Measurements from ENCODE around the gene GOLGA3.
"Not testable (repeated sequence)": the region's sequence is repeated elsewhere in the genome, so short reads cannot be mapped to it uniquely, and the experiment has no call there.

Gene GOLGA3

DNA sequence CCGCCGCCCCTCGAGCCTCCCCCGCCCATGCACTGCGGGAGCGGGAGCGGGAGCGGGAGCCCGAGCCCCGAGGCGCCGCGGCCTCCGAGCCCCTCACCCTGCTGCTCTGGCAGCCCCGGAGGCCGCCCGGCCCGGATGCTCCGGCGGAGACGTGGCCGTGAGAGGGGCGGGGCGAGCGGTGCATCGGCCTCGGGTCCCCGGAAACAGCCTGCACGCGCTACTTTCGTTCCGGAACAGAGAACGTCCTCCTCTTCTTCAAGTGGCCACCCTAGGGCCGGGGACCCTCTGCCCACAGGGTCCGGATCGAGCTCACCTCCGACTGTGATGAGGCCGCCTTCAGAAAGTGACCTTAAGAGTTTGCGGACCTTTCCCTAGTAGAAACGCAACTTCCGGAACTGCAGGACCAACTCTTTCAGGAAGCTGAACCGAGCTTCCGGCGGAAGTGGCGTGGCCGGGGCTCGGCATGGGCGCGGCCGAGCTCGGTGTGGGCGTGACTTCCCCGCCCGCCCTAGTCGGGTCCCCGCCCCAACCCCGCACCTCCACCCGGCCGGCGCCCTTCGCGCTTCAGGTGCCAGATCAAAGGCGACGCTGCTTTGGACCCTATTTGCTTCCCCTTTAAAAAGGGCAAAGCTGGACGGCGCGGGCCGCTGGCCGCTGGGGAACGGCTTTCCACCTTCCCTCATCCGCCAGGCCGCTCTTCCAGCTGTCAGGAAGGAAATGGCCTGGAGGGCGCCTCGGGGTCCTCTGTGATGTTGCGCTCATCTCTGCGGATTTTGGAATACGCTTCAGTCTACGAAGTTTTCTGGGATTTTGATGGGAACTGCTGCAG is at the start of gene GOLGA3:
Gene GOLGA3, minus strand, starts transcription at position 164 of the 829 bp plus-strand sequence. CDS start 6,741 bp downstream, outside the sequence.
- peak; percentile 98 for DNase-seq

- DNase-seq: not testable (repeated sequence)
Measured at GRCh38 chr12:132874620-132875019, 46.0 kb upstream of the GOLGA3 start.

DNA sequence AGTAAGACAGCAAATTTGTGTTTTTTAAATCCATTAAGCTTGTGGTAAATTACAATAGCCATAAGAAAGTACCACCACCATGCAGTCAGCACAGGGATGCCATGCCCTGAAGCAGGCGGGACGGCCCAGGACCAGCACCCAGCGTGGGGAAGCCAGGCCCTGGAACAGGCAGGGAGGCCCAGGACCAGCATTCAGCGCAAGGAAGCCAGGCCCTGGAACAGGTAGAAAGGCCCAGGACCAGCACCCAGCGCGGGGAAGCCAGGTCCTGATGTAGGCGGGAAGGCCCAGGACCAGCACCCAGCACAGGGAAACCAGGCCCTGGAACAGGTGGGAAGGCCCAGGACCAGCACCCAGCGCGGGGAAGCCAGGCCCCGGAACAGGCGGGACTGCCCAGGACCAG is 45.5 kb upstream of the GOLGA3 start:
- no peak for DNase-seq

DNA sequence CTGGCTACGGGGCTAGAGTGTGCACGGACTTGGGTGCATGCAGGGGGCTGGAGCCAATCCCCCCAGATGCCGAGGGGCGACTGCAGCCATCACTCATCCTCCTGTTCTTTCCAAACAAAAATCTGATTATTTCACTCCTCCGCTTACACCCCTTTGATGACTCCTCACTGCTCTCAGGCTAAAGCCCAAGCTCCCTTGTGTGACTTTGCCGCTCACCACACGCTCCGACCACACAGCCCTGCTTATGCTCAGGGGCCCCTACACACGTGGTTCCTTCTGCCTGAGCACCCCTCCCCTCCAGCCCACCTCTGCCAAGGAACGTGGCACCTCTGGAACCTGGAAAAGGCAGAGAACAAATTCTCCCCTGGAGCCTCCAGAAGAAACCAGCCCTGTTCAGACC is 45.1 kb upstream of the GOLGA3 start:
- DNase-seq: no peak

DNA sequence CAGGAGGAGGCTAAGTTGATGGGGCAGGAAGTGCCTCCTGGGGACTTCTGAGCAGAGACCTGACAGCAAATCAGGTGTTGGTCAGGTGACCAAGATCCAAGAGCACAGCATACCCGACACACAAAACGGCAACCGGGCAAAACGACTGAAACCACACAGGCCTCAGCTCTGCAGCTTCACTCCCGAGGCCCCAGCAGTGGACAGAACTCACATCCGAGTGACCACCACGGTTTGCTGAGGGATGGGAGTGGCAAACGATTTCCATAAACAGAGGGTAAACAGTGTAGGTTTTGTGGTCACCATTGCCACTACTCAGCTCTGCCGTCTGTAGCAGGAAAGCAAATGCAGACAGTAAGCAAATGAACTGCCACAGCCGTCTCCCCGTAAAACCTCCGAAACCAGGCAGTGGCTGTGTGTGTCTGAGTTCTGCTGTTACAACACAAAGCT is 44.3 kb upstream of the GOLGA3 start:
- DNase-seq: no peak

DNA sequence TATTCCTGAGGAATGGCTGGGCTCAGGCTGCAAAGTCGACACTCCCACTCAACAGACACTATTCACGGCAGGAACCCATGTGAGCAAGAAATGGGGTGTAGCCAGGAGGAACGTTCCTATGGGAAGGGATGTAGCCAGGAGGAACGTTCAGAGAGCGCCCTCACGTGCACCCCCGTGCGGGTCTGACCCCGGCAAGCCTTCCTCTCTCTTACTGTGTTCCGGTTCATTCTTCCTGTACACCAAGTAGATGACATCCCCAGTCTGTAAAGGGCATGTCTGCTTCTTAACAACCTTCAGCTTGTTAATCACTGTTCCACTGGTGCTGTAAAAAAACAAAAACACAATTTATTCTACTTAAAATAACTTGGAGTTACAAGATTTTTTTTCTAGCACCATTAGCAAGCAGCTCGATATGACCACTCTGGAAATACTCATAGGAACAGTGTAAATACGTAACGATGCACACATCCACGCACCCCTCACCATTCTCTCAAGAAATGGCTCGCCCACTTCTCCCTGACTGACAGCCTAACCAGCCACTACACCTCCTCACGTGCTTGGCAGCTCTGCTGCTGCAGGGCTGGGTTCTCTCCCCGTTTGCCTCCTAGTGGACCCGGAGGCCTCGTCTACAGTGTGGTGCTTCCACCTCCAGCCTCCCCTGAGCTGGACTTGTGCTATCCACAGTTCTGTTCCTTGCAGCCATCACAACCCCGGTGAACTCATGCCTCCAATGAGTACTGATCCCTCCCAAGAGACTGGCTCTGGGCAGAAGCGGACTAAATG is 43.6 kb upstream of the GOLGA3 start:
- DNase-seq: no peak

GRCh38 chr12:132869551-132869950 is 40.9 kb upstream of the GOLGA3 start:
- DNase-seq: no peak

- DNase-seq: no peak
Measured at GRCh38 chr12:132866251-132866828, 37.7 kb upstream of the GOLGA3 start.

GRCh38 chr12:132861558-132861957 is 32.9 kb upstream of the GOLGA3 start:
- no peak for DNase-seq

DNA sequence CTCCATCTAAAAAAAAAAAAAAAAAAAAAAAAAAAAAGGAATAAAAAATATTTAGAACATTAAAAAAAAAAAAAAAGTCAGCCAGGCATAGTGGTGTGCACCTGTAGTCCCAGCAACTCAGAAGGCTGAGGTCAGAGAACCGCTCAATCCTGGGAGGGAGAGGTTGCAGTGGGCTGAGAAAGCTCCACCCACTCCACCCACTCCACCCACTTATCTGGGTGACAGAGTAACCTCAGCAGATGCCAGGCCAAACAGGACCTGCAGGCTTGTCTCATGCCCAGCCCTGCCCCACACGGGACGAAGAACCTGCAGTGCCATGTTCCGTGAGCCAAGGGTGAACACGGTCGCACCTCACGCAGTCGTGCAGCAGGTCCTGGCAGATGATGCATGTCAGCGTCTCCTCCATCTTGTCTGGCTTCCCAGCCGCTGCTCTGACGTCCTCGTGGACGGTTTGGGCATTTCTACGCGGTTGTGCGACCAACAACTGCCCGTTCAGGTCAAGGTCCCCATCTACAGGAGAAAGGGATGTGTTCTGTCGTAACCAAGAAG is 30.1 kb upstream of the GOLGA3 start:
- DNase-seq: no peak

- not testable (repeated sequence) for DNase-seq
Measured at GRCh38 chr12:132857019-132857418, 28.4 kb upstream of the GOLGA3 start.

DNA sequence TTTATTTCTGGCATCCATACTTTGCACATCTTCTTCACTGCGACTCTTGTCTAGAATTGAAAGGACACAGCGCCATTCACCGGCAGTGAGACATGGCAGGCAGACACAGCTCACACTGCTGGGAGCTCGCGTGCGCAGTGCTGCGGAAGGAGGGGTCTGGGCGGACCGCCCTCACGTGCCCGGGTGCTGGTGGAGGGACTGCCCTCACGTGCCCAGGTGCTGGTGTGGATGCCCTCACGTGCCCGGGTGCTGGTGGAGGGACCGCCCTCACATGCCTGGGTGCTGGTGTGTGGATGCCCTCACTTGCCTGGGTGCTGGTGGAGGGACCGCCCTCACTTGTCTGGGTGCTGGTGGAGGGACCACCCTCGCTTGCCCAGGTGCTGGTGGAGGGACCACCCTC is 27.9 kb upstream of the GOLGA3 start:
- DNase-seq: no peak

DNA sequence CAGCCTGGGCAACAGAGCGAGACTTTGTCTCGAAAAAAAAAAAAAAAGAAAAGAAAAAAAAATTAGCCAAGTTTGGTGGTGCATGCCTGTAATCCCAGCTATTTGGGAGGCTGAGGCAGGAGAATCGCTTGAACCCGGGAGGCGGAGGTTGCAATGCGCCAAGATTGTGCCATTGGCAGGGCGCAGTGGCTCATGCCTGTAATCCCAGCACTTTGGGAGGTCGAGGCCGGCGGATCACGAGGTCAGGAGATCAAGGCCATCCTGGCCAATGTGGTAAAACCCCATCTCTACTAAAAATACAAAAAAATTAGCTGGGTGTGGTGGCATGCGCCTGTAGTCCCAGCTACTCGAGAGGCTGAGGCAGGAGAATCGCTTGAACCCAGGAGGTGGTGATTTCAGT is 26.5 kb upstream of the GOLGA3 start:
- DNase-seq: not testable (repeated sequence)

- no peak for DNase-seq
Measured at GRCh38 chr12:132853285-132854092, 24.8 kb upstream of the GOLGA3 start.

DNA sequence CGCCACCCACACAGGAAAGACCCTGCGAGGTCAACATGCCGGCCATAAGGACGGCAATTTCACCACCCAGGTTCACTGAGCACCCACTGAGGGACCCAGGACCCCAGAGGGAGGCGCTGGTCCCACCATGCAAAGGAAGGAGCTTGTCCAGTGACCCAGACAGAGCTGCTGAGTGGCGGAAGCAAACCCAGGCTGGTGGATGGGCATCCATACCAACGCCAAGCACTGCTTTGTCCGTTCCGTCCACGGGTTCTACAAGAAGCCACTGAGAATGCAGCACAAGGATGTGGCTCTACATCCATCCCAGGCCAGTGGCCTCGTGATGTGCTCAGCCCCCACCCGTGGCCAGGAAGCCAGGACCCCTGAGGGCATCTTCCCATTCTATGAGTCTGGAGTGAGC is 23.8 kb upstream of the GOLGA3 start:
- DNase-seq: no peak

DNA sequence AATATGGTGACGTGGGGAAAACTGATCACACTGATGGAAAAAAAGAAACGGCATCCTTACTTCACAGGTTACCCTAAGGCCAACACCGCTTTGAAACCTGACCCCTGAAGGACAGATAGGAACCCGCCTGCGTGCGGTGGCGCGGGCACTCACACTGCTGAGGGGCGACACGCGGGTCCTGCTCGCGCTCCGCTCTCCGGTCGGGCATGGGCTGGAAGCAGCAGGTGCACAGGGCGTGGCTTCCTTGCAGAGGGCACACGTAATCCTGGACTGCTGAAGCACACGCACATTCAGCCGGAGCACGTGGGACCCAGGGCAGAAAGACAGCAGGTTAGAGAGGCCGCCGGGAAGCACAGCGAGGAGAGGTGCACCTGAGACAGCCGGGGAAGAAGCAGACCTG is 22.8 kb upstream of the GOLGA3 start:
- no peak for DNase-seq

DNA sequence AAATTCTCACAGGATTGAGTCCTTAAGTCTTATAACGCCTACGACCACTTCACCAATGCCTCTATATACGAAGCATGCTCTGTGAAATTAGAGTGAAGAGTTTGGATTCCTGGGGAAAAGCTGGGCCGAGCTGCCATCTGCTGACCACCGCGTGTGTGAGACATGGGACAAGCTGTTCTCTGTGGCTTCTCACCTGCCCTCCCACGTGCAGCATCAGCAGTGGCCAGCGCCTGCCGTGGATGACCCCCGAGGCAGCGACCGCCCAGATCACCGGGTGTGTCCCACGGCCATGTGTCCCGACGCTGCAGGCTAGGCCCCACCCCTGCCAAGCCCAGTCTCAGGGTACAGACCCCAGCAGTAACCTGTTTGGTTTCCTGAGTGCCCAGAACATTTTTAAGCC is 21.6 kb upstream of the GOLGA3 start:
- no peak for DNase-seq

GRCh38 chr12:132848521-132848920 is 19.9 kb upstream of the GOLGA3 start:
- no peak for DNase-seq

DNA sequence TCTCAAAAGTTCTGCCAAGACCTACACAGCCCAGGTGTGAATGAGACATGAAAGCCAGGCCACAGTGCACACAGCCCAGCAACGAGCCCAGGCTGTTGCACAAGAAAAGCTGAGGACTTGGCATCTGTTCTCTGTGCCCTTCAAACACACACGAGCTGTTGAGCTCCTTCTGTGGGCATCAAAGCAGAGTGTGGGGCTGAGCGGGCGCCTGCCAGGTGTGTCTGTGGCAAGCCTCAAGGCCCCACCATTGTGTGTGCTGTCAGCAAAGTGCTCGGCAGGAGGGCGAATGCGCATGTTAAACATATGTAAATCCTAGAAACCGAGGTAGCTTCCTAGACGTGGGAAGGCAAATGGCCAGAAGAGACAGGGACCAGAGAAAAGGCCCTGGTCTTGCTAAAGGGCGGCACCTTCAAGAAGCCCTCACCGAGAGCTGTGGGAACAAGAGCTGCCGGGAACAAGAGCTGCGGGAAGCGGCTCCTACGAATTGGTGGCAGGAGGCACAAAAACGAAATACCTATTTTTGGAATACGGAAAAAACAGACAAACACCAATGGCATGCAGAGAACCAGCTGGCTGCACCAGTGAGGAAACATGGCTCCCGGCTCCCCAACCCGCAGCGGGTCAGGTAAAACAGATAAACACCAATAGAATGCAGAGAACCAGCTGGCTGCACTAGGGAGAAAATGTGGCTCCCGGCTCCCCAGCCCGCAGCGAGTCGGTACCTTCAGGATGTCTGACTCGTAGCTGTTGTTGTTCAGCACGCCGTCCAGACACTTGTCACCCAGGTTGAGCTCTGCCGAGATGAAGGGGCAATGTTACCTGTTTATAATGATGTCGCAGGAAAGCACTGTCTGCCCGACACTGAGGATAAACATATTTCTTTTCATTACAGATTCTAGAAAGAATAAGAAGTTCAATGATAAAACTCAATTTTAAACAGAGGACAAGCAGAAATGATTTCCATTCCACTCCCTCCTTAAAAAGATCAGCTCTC is 19.0 kb upstream of the GOLGA3 start:
- no peak for DNase-seq

DNA sequence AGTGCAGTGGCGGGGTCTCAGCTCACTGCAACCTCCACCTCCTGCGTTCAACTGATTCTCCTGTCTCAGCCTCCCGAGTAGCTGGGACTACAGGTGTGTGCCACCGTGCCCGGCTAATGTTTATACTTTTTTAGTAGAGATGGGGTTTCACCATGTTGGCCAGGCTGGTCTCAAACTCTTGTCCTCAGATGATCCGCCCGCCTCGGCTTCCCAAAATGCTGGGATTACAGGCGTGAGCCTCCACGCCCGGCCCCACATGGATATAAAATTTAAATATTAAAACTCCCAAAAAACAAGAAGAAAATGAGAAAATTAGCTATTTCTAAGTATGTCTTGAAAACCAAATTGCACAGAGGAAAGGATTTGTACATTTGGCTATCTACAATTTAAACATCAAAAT is 16.0 kb upstream of the GOLGA3 start:
- DNase-seq: not testable (repeated sequence)

DNA sequence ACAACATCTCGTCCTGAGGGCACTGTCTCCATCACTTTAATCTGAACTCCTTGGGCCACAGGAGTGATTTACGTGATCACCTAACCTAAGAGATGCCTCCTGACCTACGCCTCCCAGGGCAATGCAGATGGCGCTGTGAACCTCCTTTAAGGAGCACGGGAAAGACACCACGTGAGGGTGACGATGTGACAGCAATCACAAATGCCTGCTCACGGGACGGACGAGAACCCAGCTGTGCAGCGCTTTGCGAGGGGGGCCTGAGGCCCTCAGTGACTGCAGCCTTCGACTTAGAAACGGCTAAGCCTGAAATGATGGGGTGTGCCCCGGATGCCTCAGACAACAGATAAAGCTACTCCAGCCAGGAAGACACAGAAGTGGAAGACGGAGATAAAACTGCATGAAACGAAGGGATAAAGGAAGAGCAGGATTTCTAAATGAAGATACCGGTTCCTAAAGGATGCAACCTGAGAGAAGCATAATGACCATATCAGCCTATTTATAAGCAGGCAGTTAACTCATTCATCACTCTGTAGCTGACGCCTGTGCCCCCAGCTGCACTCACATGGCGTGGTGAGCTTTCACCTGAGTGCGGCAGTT is 13.9 kb upstream of the GOLGA3 start:
- DNase-seq: no peak

All from activated CD8-positive, alpha-beta memory T cell treated with anti-CD3 and anti-CD28 coated beads for 24 hours (primary cell).